Natural killer cell treated with Interleukin-12 subunit alpha and Interleukin-12 subunit beta and Interleukin-15 and Interleukin-18, amount 100 ng/mL, for 72 hours (primary cell): ENCODE measurements around the gene NDRG3. TPM values are rescaled to one million over a fixed set of nuclear protein-coding genes. Genes with fewer than 3 reads are reported as not detected.
"Not testable (repeated sequence)": the region's sequence is repeated elsewhere in the genome, so short reads cannot be mapped to it uniquely, and the experiment has no call there.

Experiments
- ATAC-seq, 2 donors: fragments of 150-1000 bp; cut with Tn5 transposase in 1 of 2; sonication (Bioruptor Pico), chemical (Tn5 transposase) in 1 of 2; 2 replicates each; pipeline ENCODE4 v1.10.0; 2021
- DNase-seq: peaks from one replicate; pipeline ENCODE4 v3.0.0; 2022; ENCODE audit warnings: low spot score
- H3K27ac Mint-ChIP-seq, 2 donors: 1 replicate in 1 of 2; 2 replicates in 1 of 2; pipeline ENCODE4 v1.8.0; 2022; ENCODE audit warnings: mixed read lengths in 2 of 2, mild to moderate bottlenecking in 1 of 2, moderate library complexity in 1 of 2
- H3K27me3 Mint-ChIP-seq, 2 donors: 1 replicate in 1 of 2; 2 replicates in 1 of 2; pipeline ENCODE4 v1.8.0; 2022; ENCODE audit warnings: mixed read lengths in 2 of 2
- H3K36me3 Mint-ChIP-seq: one replicate; pipeline ENCODE4 v1.8.0; 2022; ENCODE audit warnings: mixed read lengths
- H3K4me1 Mint-ChIP-seq, 2 donors: 1 replicate in 1 of 2; 2 replicates in 1 of 2; pipeline ENCODE4 v1.8.0; 2022; ENCODE audit warnings: low read depth in 2 of 2, mixed read lengths in 2 of 2, mild to moderate bottlenecking in 1 of 2
- H3K4me3 Mint-ChIP-seq: one replicate; pipeline ENCODE4 v1.8.0; 2022; ENCODE audit warnings: mixed read lengths
- H3K9me3 Mint-ChIP-seq: 2 replicates; pipeline ENCODE4 v1.8.0; 2022; ENCODE audit warnings: mixed read lengths
- total RNA-seq, 2 donors: library from RNA; stranded (reverse); gene quantifications; one replicate each; pipeline ENCODE4 v1.2.3, GENCODE V29; 2022

Gene NDRG3
- total RNA-seq, 2 donors from 2014 or later: 19.0 to 20.6 TPM

- ATAC-seq (no peak), DNase-seq (no peak)
- Mint-ChIP-seq H3K4me1 (no peaks in the 10 kb centered on the region), H3K27me3 (no peaks in the 10 kb centered on the region), H3K4me3 (no peak overlapping the region), H3K9me3 (no peaks in the 10 kb centered on the region), H3K36me3 (peaks cover 4% of the 10 kb centered on the region), H3K27ac (peak overlapping the region in 1 of 2 donors; percentile 12)
Observed at GRCh38 chr20:36700438-36700837, 45.5 kb downstream of the NDRG3 start.

GRCh38 chr20:36695467-36695866 lies 50.4 kb downstream of the NDRG3 start:
- H3K27ac Mint-ChIP-seq, DNase-seq, H3K9me3 Mint-ChIP-seq, ATAC-seq, H3K4me1 Mint-ChIP-seq, H3K27me3 Mint-ChIP-seq, H3K36me3 Mint-ChIP-seq, H3K4me3 Mint-ChIP-seq: not testable (repeated sequence)

- Mint-ChIP-seq H3K27ac (no peak overlapping the region), H3K36me3 (no peaks in the 10 kb centered on the region), H3K4me1 (no peaks in the 10 kb centered on the region), H3K4me3 (no peak overlapping the region), H3K9me3 (no peaks in the 10 kb centered on the region), H3K27me3 (no peaks in the 10 kb centered on the region)
- ATAC-seq: no peak
- DNase-seq: no peak
Observed at GRCh38 chr20:36688630-36689029, 57.3 kb downstream of the NDRG3 start.

- DNase-seq (no peak), ATAC-seq (no peak)
- H3K27me3 Mint-ChIP-seq: no peaks in the 10 kb centered on the region
- no peaks in the 10 kb centered on the region for H3K9me3 Mint-ChIP-seq
- no peak overlapping the region for H3K27ac Mint-ChIP-seq
- no peak overlapping the region for H3K4me3 Mint-ChIP-seq
- no peaks in the 10 kb centered on the region for H3K4me1 Mint-ChIP-seq
- H3K36me3 Mint-ChIP-seq: no peaks in the 10 kb centered on the region
Observed at GRCh38 chr20:36687850-36688249, 58.0 kb downstream of the NDRG3 start.

GRCh38 chr20:36686944-36687343 lies 58.9 kb downstream of the NDRG3 start:
- H3K27ac Mint-ChIP-seq: no peak overlapping the region
- H3K36me3 Mint-ChIP-seq: peaks cover 4% of the 10 kb centered on the region
- H3K4me3 Mint-ChIP-seq: no peak overlapping the region
- ATAC-seq (no peak), DNase-seq (no peak)
- H3K9me3 Mint-ChIP-seq: no peaks in the 10 kb centered on the region
- H3K27me3 Mint-ChIP-seq: no peaks in the 10 kb centered on the region
- H3K4me1 Mint-ChIP-seq: no peaks in the 10 kb centered on the region

- Mint-ChIP-seq H3K9me3 (no peaks in the 10 kb centered on the region), H3K36me3 (peaks cover 4% of the 10 kb centered on the region), H3K27me3 (no peaks in the 10 kb centered on the region), H3K27ac (no peak overlapping the region), H3K4me3 (no peak overlapping the region), H3K4me1 (no peaks in the 10 kb centered on the region)
- ATAC-seq (no peak), DNase-seq (no peak)
Observed at GRCh38 chr20:36686504-36686903, 59.4 kb downstream of the NDRG3 start.

GRCh38 chr20:36684747-36685146 lies 61.1 kb downstream of the NDRG3 start:
- no peaks in the 10 kb centered on the region for H3K27me3 Mint-ChIP-seq
- no peaks in the 10 kb centered on the region for H3K9me3 Mint-ChIP-seq
- ATAC-seq (no peak), DNase-seq (no peak)
- no peaks in the 10 kb centered on the region for H3K4me1 Mint-ChIP-seq
- no peak overlapping the region for H3K27ac Mint-ChIP-seq
- H3K4me3 Mint-ChIP-seq: no peak overlapping the region
- H3K36me3 Mint-ChIP-seq: peaks cover 4% of the 10 kb centered on the region

GRCh38 chr20:36682311-36682710 lies 63.6 kb downstream of the NDRG3 start:
- no peak overlapping the region for H3K27ac Mint-ChIP-seq
- H3K9me3 Mint-ChIP-seq: no peaks in the 10 kb centered on the region
- H3K36me3 Mint-ChIP-seq: peaks cover 4% of the 10 kb centered on the region
- H3K27me3 Mint-ChIP-seq: no peaks in the 10 kb centered on the region
- H3K4me1 Mint-ChIP-seq: no peaks in the 10 kb centered on the region
- DNase-seq (no peak), ATAC-seq (no peak)
- H3K4me3 Mint-ChIP-seq: no peak overlapping the region

GRCh38 chr20:36677422-36677771 lies 68.5 kb downstream of the NDRG3 start:
- H3K27ac Mint-ChIP-seq: no peak overlapping the region
- DNase-seq: no peak
- H3K27me3 Mint-ChIP-seq: no peaks in the 10 kb centered on the region
- no peak overlapping the region for H3K4me3 Mint-ChIP-seq
- H3K9me3 Mint-ChIP-seq: no peaks in the 10 kb centered on the region
- ATAC-seq: no peak
- H3K4me1 Mint-ChIP-seq: no peaks in the 10 kb centered on the region
- peaks cover 4% of the 10 kb centered on the region for H3K36me3 Mint-ChIP-seq

- ATAC-seq: no peak
- H3K4me3 Mint-ChIP-seq: no peak overlapping the region
- H3K9me3 Mint-ChIP-seq: no peaks in the 10 kb centered on the region
- no peak for DNase-seq
- no peaks in the 10 kb centered on the region for H3K27me3 Mint-ChIP-seq
- H3K4me1 Mint-ChIP-seq: no peaks in the 10 kb centered on the region
- H3K27ac Mint-ChIP-seq: no peak overlapping the region
- H3K36me3 Mint-ChIP-seq: no peaks in the 10 kb centered on the region
Observed at GRCh38 chr20:36676701-36677421, 69.0 kb downstream of the NDRG3 start.

GRCh38 chr20:36675545-36675944 lies 70.3 kb downstream of the NDRG3 start:
- H3K27me3 Mint-ChIP-seq, DNase-seq, H3K36me3 Mint-ChIP-seq, H3K4me3 Mint-ChIP-seq, ATAC-seq, H3K27ac Mint-ChIP-seq, H3K9me3 Mint-ChIP-seq, H3K4me1 Mint-ChIP-seq: not testable (repeated sequence)

- Mint-ChIP-seq H3K36me3 (no peaks in the 10 kb centered on the region), H3K4me1 (no peaks in the 10 kb centered on the region), H3K9me3 (no peaks in the 10 kb centered on the region), H3K27me3 (no peaks in the 10 kb centered on the region), H3K4me3 (no peak overlapping the region), H3K27ac (no peak overlapping the region)
- DNase-seq (no peak), ATAC-seq (no peak)
Observed at GRCh38 chr20:36672991-36673390, 72.9 kb downstream of the NDRG3 start.

GRCh38 chr20:36670665-36671357 lies 75.1 kb downstream of the NDRG3 start:
- no peak for DNase-seq
- no peak for ATAC-seq
- H3K36me3 Mint-ChIP-seq: no peaks in the 10 kb centered on the region
- no peak overlapping the region for H3K4me3 Mint-ChIP-seq
- H3K4me1 Mint-ChIP-seq: no peaks in the 10 kb centered on the region
- H3K27ac Mint-ChIP-seq: no peak overlapping the region
- no peaks in the 10 kb centered on the region for H3K27me3 Mint-ChIP-seq
- H3K9me3 Mint-ChIP-seq: no peaks in the 10 kb centered on the region

GRCh38 chr20:36666181-36666740 lies 79.6 kb downstream of the NDRG3 start:
- Mint-ChIP-seq H3K36me3 (no peaks in the 10 kb centered on the region), H3K27ac (no peak overlapping the region), H3K27me3 (no peaks in the 10 kb centered on the region), H3K9me3 (no peaks in the 10 kb centered on the region), H3K4me1 (no peaks in the 10 kb centered on the region), H3K4me3 (no peak overlapping the region)
- DNase-seq (no peak), ATAC-seq (no peak)
